DND-41 (cell line): ENCODE results near the gene CCDC107.

Experiments used
- EZH2 ChIP-seq: IDR thresholded peaks from 3 replicates; pipeline ENCODE4 v1.6.1; 2012; ENCODE audit warnings: borderline replicate concordance, low read depth, mild to moderate bottlenecking, moderate library complexity, low read length, inconsistent platforms; ENCODE audit not compliant: severe bottlenecking
- TF ChIP-seq, protein P1 (sequence below): IDR thresholded peaks from 2 replicates; pipeline ENCODE4 v1.5.1; 2012; ENCODE audit warnings: borderline replicate concordance, low read length, moderate library complexity, mild to moderate bottlenecking; ENCODE audit not compliant: poor library complexity, severe bottlenecking; ENCODE audit errors: extremely low read depth

DNA sequence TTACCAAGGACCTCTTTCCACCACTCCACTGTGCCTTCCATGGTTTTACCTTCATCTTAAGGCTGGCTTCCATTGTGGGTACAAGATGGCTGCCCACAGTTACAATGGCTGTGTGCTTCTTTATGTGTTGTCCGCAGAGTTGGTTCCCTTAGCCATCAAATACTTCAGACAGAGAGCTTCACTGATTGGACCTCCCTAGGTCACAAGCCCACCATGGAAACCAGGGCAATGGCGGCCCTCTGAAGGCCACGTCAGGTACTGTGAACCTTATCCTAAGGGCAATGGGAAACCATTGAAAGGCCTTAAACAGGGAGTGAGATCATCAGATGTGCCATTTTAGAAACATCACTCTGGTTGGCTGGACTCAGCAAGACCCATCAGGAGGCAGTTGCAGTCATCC, 9.8 kb downstream of the CCDC107 start:
- TF ChIP-seq, protein P1, sequence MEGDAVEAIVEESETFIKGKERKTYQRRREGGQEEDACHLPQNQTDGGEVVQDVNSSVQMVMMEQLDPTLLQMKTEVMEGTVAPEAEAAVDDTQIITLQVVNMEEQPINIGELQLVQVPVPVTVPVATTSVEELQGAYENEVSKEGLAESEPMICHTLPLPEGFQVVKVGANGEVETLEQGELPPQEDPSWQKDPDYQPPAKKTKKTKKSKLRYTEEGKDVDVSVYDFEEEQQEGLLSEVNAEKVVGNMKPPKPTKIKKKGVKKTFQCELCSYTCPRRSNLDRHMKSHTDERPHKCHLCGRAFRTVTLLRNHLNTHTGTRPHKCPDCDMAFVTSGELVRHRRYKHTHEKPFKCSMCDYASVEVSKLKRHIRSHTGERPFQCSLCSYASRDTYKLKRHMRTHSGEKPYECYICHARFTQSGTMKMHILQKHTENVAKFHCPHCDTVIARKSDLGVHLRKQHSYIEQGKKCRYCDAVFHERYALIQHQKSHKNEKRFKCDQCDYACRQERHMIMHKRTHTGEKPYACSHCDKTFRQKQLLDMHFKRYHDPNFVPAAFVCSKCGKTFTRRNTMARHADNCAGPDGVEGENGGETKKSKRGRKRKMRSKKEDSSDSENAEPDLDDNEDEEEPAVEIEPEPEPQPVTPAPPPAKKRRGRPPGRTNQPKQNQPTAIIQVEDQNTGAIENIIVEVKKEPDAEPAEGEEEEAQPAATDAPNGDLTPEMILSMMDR, result no peak
- TF ChIP-seq EZH2, result no peak
